BLaER1 (cell line): ENCODE measurements around the gene PWWP2B.
"Not testable (repeated sequence)": the region's sequence is repeated elsewhere in the genome, so short reads cannot be mapped to it uniquely, and the experiment has no call there.

ENCODE experiments used
- H3K27ac ChIP-seq: shearing (Covaris generic); formaldehyde crosslinking; 2 replicates; pipeline ENCODE4 v1.8.1; 2022
- H3K27me3 ChIP-seq: shearing (Covaris generic); formaldehyde crosslinking; 2 replicates; pipeline ENCODE4 v1.8.1; 2022
- H3K36me3 ChIP-seq: shearing (Covaris generic); formaldehyde crosslinking; 2 replicates; pipeline ENCODE4 v1.8.1; 2022
- H3K4me1 ChIP-seq: shearing (Covaris generic); formaldehyde crosslinking; 2 replicates; pipeline ENCODE4 v1.8.1; 2022
- H3K4me2 ChIP-seq: shearing (Covaris generic); formaldehyde crosslinking; 2 replicates; pipeline ENCODE4 v1.8.1; 2022
- H3K4me3 ChIP-seq: shearing (Covaris generic); formaldehyde crosslinking; 2 replicates; pipeline ENCODE4 v1.8.1; 2022
- H3K9ac ChIP-seq: shearing (Covaris generic); formaldehyde crosslinking; 2 replicates; pipeline ENCODE4 v1.8.1; 2022
- H3K9me3 ChIP-seq: shearing (Covaris generic); formaldehyde crosslinking; 2 replicates; pipeline ENCODE4 v1.8.1; 2022
- H4K20me1 ChIP-seq: shearing (Covaris generic); formaldehyde crosslinking; 2 replicates; pipeline ENCODE4 v1.8.1; 2022
- Cebpa-rat ChIP-seq: shearing (Covaris generic); IDR thresholded peaks from 2 replicates; pipeline ENCODE4 v1.8.1; 2022

PWWP2B gene

DNA sequence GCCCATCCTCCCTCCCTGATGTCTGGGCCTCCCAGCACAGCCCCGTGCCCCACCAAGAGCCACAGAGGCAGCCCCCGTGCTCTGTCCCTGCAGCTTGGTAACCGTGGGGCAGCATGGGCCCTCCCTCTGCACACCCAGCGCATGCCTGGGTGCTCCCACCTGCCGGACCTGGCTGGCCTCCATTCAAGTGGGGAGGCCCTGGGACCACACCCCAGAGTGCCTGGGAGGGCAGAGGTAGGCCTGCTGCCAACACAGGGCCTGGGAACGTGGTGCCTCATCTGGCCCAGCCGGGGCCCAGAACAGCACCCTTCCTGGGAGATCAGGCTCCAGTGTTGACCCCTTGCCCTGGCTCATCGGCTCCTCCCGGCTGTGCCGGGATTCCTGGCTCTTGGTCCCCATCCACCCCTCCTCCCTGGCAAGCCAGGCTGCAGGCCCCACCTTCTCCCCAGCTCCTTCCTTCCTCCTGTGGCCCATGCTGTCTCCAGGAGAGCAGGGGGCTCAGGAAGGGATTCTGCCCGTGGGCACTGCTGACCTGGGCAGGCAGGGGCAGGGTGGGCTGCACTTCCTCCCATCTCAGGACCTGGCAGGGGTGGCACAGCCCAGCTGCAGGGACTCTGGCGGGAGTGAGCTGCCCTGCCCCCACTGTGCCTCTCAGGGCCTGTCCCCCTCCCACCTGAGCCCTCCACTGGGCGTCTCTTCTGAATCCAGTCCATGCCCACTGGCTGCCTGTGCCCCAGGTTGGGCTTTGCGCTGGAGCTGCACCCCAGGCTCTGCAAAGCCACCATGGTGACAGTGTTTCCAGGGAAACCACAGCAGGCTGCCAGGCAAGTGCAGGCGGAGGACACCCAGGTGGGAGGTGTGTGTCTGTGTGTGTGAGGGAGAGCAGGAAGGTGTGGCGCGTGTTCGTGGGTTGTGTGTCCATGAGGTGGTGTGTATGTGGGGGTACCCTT lies 32.6 kb downstream of the PWWP2B start:
- Histone ChIP-seq H3K9me3 (no peaks in the 10 kb centered on the region), H3K4me3 (no peak overlapping the region), H3K27ac (peak overlapping the region; percentile 65; the same call in 1 of the 2 replicates), H3K4me2 (peak overlapping the region; percentile 65), H3K4me1 (peaks cover 66% of the 10 kb centered on the region), H3K36me3 (no peaks in the 10 kb centered on the region; the same call in 1 of the 2 replicates), H4K20me1 (no peaks in the 10 kb centered on the region), H3K9ac (0 out of 2 replicates have a peak overlapping the region, but pooled peaks have one; percentile 10), H3K27me3 (no peaks in the 10 kb centered on the region)
- TF ChIP-seq Cebpa-rat: no peak

DNA sequence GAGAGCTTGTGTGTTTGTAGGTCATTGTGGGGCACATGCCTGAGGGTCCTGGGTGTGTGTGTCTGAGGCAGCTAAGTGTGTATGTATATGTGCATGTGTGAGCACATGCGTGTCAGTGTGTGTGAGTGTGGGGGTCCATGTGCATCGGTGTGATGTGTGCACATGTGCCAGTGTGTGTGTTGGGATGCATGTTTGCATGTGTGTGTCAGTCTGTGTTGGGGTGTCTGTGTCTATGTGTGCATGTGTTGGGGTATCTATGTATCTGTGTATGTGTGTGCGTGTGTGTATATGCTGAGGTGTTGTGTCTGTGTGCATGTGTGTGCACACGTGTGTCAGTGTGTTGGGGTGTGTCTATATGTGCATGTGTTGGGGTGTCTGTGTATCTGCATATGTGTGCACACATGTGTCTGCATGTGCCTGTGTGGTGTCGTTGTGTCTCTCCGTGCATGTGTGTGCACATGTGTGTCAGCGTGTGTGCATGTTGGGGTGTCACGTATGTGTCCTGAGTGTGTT lies 33.3 kb downstream of the PWWP2B start:
- H4K20me1 ChIP-seq: no peaks in the 10 kb centered on the region
- no peak overlapping the region for H3K9ac ChIP-seq
- no peaks in the 10 kb centered on the region for H3K27me3 ChIP-seq
- H3K4me2 ChIP-seq: peak overlapping the region; percentile 65
- H3K4me3 ChIP-seq: no peak overlapping the region
- peaks cover 61% of the 10 kb centered on the region for H3K4me1 ChIP-seq
- no peaks in the 10 kb centered on the region; the same call in 1 of the 2 replicates for H3K36me3 ChIP-seq
- H3K9me3 ChIP-seq: no peaks in the 10 kb centered on the region
- H3K27ac ChIP-seq: peak overlapping the region; percentile 65; the same call in 1 of the 2 replicates
- TF ChIP-seq Cebpa-rat: no peak

DNA sequence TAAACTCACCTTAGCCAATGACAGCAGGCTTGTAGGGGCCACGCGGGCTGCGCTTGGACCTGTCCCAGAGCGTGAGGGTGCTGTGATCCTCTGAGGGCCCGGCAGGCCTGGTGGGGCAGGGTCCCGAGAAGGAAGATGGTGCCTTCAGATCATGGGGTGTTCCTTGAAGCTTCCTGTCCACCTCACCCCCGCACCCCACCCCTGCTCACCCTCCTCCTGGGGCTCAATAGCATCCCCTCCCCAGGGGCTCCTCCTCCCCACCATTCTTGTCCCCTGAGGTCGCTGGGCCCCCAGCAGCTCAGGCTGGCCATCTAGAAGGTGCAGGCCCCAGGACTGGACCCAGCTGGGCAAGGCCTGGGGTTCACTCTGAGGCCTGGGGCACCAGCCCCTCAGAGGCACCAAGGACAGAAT lies 33.9 kb downstream of the PWWP2B start:
- Histone ChIP-seq H3K27ac (peak overlapping the region; percentile 38; the same call in 1 of the 2 replicates), H3K4me2 (no peak overlapping the region)

DNA sequence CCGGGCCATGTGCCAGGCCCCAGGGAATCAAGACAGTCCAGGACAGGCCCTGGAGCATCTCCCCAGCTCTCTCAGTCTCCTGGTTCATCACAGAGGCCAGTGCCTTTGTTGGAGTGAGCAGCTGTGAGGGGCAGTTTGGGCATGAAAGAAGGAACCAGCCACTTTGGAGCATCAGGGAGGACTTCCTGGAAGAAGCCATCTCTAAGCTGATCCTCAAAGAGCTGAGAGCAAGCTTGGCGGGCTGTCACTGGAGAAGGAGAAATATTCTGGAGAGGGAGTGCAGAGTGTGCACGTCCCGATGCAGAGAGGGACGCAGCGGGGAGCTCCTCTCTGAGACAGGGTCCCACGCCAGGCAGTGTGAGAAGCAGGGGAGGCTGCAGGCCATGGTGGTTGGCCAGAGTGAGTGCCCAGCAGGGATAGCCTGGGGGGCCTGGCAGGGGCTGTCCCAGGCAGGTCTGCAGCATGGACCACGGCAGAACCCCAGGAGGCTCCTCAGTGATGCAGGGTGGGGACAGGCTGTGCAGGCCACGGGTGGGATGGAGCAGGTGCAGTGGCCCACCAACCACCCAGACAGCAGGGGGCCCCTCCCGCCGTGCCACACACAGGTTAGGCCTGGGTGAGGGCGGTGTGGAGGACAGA lies 34.7 kb downstream of the PWWP2B start:
- no peaks in the 10 kb centered on the region; the same call in 1 of the 2 replicates for H3K36me3 ChIP-seq
- H3K9ac ChIP-seq: 0 out of 2 replicates have a peak overlapping the region, but pooled peaks have one; percentile 19
- H4K20me1 ChIP-seq: no peaks in the 10 kb centered on the region
- H3K9me3 ChIP-seq: no peaks in the 10 kb centered on the region
- peak overlapping the region; percentile 59 for H3K4me2 ChIP-seq
- TF ChIP-seq Cebpa-rat: no peak
- no peak overlapping the region for H3K4me3 ChIP-seq
- H3K4me1 ChIP-seq: peaks cover 69% of the 10 kb centered on the region
- H3K27ac ChIP-seq: peak overlapping the region; percentile 44
- no peaks in the 10 kb centered on the region for H3K27me3 ChIP-seq

More for the DNA sequence above, 33.9 kb downstream of the PWWP2B start:
- Histone ChIP-seq H3K27me3 (no peaks in the 10 kb centered on the region), H3K9ac (no peak overlapping the region), H3K4me1 (peaks cover 61% of the 10 kb centered on the region), H3K36me3 (no peaks in the 10 kb centered on the region; the same call in 1 of the 2 replicates), H3K9me3 (no peaks in the 10 kb centered on the region), H3K4me3 (no peak overlapping the region), H4K20me1 (no peaks in the 10 kb centered on the region)
- TF ChIP-seq Cebpa-rat: no peak

DNA sequence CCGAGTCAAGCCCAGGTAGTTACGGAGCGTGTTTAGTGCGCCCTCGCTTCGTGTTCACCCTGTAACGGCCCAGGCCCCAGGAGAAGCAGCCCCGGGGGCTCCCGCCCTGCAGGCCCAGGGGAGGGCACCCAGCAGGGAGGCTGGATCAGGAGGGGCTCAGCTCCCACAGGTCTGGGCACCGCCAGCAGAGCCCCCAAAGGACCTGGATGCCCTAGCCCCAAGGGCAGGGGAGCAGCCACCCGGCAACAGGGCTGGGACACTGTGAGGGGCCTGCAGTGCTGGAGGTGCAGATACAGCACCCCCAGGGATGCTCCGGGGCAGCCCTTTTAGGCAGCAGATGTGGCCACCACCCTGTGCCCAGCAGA lies 35.2 kb downstream of the PWWP2B start:
- peaks cover 74% of the 10 kb centered on the region for H3K4me1 ChIP-seq
- H3K27ac ChIP-seq: peak overlapping the region; percentile 44; the same call in 1 of the 2 replicates
- H3K9ac ChIP-seq: peak overlapping the region; percentile 29; the same call in 1 of the 2 replicates
- peak overlapping the region; percentile 59 for H3K4me2 ChIP-seq
- no peak overlapping the region for H3K4me3 ChIP-seq
- TF ChIP-seq Cebpa-rat: no peak
- no peaks in the 10 kb centered on the region for H3K27me3 ChIP-seq
- no peaks in the 10 kb centered on the region; the same call in 1 of the 2 replicates for H3K36me3 ChIP-seq
- H3K9me3 ChIP-seq: no peaks in the 10 kb centered on the region
- no peaks in the 10 kb centered on the region for H4K20me1 ChIP-seq

- no peak overlapping the region for H3K4me3 ChIP-seq
- peaks cover 88% of the 10 kb centered on the region for H3K4me1 ChIP-seq
- TF ChIP-seq Cebpa-rat: no peak
- H4K20me1 ChIP-seq: no peaks in the 10 kb centered on the region
- peak overlapping the region; percentile 46 for H3K4me2 ChIP-seq
- no peaks in the 10 kb centered on the region for H3K27me3 ChIP-seq
- no peaks in the 10 kb centered on the region for H3K36me3 ChIP-seq
- peak overlapping the region; percentile 65 for H3K27ac ChIP-seq
- H3K9me3 ChIP-seq: no peaks in the 10 kb centered on the region
- no peak overlapping the region for H3K9ac ChIP-seq
Observed at GRCh38 chr10:132433671-132434340, 36.8 kb downstream of the PWWP2B start.

DNA sequence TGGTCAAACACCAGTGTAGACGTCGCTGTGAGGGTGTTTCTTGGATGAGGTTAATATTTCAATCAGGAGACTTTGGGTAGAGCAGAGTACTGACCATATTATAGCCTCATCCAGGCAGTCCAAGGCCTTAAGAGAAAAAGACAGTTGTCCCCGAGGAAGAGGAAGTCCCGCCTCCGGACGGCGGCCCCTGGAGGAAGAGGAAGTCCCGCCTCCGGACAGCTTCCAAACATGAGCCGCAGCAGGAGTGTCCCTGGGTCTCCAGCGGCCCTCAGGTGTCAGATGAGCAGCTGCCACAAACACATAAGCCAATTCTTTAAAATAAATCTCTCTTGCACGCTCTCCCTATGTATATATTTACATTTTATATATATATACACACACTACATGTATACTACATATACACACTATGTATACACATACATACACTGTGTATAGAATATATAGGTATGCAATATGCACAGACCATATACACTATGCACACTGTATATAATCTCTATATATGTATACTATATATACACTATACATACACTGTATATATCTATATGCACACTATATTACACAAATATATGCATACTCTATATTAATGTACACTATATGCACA lies 37.5 kb downstream of the PWWP2B start:
- H3K4me3 ChIP-seq: no peak overlapping the region
- no peak overlapping the region for H3K9ac ChIP-seq
- no peaks in the 10 kb centered on the region for H3K27me3 ChIP-seq
- H4K20me1 ChIP-seq: no peaks in the 10 kb centered on the region
- peak overlapping the region; percentile 65 for H3K27ac ChIP-seq
- H3K4me1 ChIP-seq: peaks cover 88% of the 10 kb centered on the region
- no peaks in the 10 kb centered on the region for H3K36me3 ChIP-seq
- H3K9me3 ChIP-seq: no peaks in the 10 kb centered on the region
- no peak for TF ChIP-seq Cebpa-rat
- H3K4me2 ChIP-seq: peak overlapping the region; percentile 46

DNA sequence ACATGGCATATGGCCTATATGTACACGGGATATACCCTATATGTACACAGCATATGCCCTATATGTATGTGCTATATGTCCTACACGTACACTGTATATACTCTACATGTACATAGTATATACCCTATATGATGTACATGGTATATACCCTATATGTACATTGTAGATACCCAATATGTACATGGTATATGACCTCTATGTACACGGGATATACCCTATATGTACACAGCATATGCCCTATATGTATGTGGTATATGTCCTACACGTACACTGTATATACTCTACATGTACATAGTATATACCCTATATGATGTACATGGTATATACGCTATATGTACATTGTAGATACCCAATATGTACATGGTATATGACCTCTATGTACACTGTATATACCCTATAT lies 38.3 kb downstream of the PWWP2B start:
- not testable (repeated sequence) for H3K27me3 ChIP-seq

DNA sequence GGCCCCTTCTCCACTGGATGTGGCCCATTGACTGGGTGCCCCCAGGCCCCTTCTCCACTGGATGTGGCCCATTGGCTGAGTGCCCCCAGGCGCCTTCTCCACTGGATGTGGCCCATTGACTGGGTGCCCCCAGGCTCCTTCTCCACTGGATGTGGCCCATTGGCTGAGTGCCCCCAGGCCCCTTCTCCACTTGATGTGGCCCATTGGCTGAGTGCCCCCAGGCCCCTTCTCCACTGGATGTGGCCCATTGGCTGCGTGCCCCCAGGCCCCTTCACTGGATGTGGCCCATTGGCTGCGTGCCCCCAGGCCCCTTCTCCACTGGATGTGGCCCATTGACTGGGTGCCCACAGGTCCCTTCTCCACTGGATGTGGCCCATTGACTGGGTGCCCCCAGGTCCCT lies 39.1 kb downstream of the PWWP2B start:
- not testable (repeated sequence) for H4K20me1 ChIP-seq

More for the DNA sequence above, 38.3 kb downstream of the PWWP2B start:
- H3K36me3 ChIP-seq, H3K9ac ChIP-seq, H3K4me2 ChIP-seq, H3K9me3 ChIP-seq, H3K4me3 ChIP-seq, H3K27ac ChIP-seq, H4K20me1 ChIP-seq: not testable (repeated sequence)
- H3K4me1 ChIP-seq: peaks cover 85% of the 10 kb centered on the region

More for the DNA sequence above, 39.1 kb downstream of the PWWP2B start:
- not testable (repeated sequence) for H3K9ac ChIP-seq, H3K4me3 ChIP-seq, H3K36me3 ChIP-seq, H3K9me3 ChIP-seq, H3K27me3 ChIP-seq
- H3K4me2 ChIP-seq: peak overlapping the region; percentile 85
- H3K4me1 ChIP-seq: peaks cover 85% of the 10 kb centered on the region
- peak overlapping the region; percentile 91 for H3K27ac ChIP-seq
